ENCODE data around the gene TBC1D21.

DNA sequence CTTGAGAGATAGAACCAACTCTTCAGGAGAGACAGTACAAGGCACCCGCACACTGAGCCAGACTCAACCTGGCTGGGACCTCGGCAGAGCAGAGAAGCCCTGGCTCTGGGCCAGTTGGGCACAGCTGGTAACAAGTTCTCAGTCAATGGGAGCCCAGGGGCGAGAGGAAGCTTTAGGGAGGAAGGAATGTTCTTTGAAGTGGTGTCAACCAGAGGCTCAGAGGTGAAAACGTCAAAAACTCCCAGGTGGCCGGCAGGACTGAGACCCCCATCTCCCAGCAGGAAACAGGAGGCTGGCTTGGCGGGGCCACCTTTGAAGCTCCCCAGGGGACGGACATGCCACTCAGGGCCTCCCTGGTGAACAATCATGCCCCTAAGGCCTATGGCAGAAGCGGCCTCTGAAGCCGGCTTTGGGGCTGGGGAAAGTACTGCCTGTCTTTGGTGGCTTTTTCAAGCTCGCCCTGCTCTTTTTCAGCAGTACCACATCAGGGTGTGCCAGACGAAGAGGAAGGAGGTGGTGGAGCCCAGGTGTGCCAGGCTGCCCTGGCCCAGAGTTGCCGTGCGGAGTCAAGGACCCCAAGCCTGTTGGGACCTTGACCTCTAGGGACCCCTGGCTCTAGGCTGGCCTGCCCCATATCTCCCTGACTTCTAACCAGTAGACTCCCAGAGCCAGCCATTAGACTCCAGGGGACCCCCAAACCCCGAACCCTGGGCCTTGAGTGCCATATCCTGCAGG is 16.7 kb upstream of the TBC1D21 start:
- TF ChIP-seq, protein P1, sequence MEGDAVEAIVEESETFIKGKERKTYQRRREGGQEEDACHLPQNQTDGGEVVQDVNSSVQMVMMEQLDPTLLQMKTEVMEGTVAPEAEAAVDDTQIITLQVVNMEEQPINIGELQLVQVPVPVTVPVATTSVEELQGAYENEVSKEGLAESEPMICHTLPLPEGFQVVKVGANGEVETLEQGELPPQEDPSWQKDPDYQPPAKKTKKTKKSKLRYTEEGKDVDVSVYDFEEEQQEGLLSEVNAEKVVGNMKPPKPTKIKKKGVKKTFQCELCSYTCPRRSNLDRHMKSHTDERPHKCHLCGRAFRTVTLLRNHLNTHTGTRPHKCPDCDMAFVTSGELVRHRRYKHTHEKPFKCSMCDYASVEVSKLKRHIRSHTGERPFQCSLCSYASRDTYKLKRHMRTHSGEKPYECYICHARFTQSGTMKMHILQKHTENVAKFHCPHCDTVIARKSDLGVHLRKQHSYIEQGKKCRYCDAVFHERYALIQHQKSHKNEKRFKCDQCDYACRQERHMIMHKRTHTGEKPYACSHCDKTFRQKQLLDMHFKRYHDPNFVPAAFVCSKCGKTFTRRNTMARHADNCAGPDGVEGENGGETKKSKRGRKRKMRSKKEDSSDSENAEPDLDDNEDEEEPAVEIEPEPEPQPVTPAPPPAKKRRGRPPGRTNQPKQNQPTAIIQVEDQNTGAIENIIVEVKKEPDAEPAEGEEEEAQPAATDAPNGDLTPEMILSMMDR (IDR thresholded peaks at IDR 0.05), result no peak
- TF ChIP-seq POLR2A (IDR thresholded peaks at IDR 0.05), result no peak
